H1 (cell line): ENCODE results near the gene DCAF4. TPM values are rescaled to one million over a fixed set of nuclear protein-coding genes. Genes with fewer than 3 reads are reported as not detected.

Source experiments
- CTCF ChIA-PET: fragments of 300-600 bp; sonication (Branson Sonifier 250); formaldehyde crosslinking; loops from one replicate; lab custom pipeline; 2021; ENCODE audit not compliant: partially characterized antibody; lab: Charles Lee
- POLR2A ChIA-PET: fragments of 300-600 bp; sonication (Branson Sonifier 250); formaldehyde crosslinking; loops from one replicate; lab custom pipeline; 2021; ENCODE audit warnings: inconsistent platforms; ENCODE audit not compliant: partially characterized antibody; lab: Charles Lee
- DNase-seq, 2 experiments: peaks; one replicate each; pipeline versions ENCODE4 v3.0.0 to v3.0.0-alpha.2; 2010 to 2022; ENCODE audit warnings: low spot score in 2 of 2, low read depth in 1 of 2, mixed read lengths in 1 of 2
- FAIRE-seq: peaks from 2 replicates; lab custom pipeline; 2011; peaks lifted over from hg19 to GRCh38; lab: Jason Lieb, UNC
- H2AFZ ChIP-seq: 2 replicates; pipeline ENCODE4 v1.8.1; 2012; ENCODE audit warnings: low read length, inconsistent platforms
- H2AK5ac ChIP-seq: 2 replicates; pipeline ENCODE4 v1.6.1; 2013; ENCODE audit warnings: low read depth, low read length
- H2BK120ac ChIP-seq: replicated peaks from 2 replicates; pipeline ENCODE3; 2013; ENCODE audit warnings: low read depth, low read length, inconsistent platforms
- H2BK12ac ChIP-seq: 2 replicates; pipeline ENCODE4 v1.6.1; 2013; ENCODE audit warnings: low read depth, low read length
- H2BK15ac ChIP-seq: 2 replicates; pipeline ENCODE4 v1.6.1; 2013; ENCODE audit warnings: low read length
- H2BK20ac ChIP-seq: 2 replicates; pipeline ENCODE4 v1.6.1; 2013; ENCODE audit warnings: low read length
- H2BK5ac ChIP-seq: 2 replicates; pipeline ENCODE4 v1.6.1; 2013; ENCODE audit warnings: low read depth, low read length
- H3K14ac ChIP-seq: 2 replicates; pipeline ENCODE4 v1.6.1; 2013; ENCODE audit warnings: inconsistent platforms; ENCODE audit not compliant: insufficient read length
- H3K18ac ChIP-seq: 2 replicates; pipeline ENCODE4 v1.6.1; 2013; ENCODE audit warnings: low read length; ENCODE audit errors: extremely low read depth
- H3K23ac ChIP-seq: 2 replicates; pipeline ENCODE4 v1.6.1; 2013; ENCODE audit warnings: inconsistent platforms; ENCODE audit not compliant: insufficient read length
- H3K23me2 ChIP-seq: 2 replicates; pipeline ENCODE4 v1.6.1; 2013; ENCODE audit warnings: low read depth, low read length
- H3K27ac ChIP-seq: 2 replicates; pipeline ENCODE4 v1.6.1; 2011; ENCODE audit warnings: low read depth, low read length, inconsistent platforms
- H3K27me3 ChIP-seq, 4 experiments: replicated peaks in 1 of 4; 1 replicate in 1 of 4; 2 replicates in 3 of 4; pipeline versions ENCODE4 v1.6.1 to v1.8.1; 2011 to 2013; ENCODE audit warnings: low read length in 3 of 4, mild to moderate bottlenecking in 3 of 4, inconsistent platforms in 2 of 4, mixed read lengths in 2 of 4, moderate library complexity in 1 of 4; ENCODE audit not compliant: control insufficient read depth in 3 of 4, insufficient read depth in 3 of 4; ENCODE audit errors: extremely low read depth in 1 of 4
- H3K36me3 ChIP-seq, 4 experiments: 2 replicates each; pipeline versions ENCODE4 v1.6.1 to v1.8.1; 2011 to 2013; ENCODE audit warnings: mild to moderate bottlenecking in 4 of 4, low read length in 3 of 4, moderate library complexity in 2 of 4, control low read depth in 1 of 4, inconsistent platforms in 1 of 4; ENCODE audit not compliant: insufficient read depth in 4 of 4, control insufficient read depth in 2 of 4
- H3K4ac ChIP-seq: replicated peaks from 2 replicates; pipeline ENCODE3; 2013; ENCODE audit warnings: low read length, low read depth, mixed read lengths, inconsistent platforms; ENCODE audit not compliant: insufficient read length
- H3K4me1 ChIP-seq, 4 experiments: replicated peaks in 1 of 4; 1 replicate in 1 of 4; 2 replicates in 3 of 4; pipeline versions ENCODE4 v1.6.1 to v1.8.1; 2011 to 2013; ENCODE audit warnings: low read length in 3 of 4, inconsistent platforms in 2 of 4, mixed read lengths in 1 of 4; ENCODE audit not compliant: insufficient read depth in 4 of 4, control insufficient read depth in 3 of 4
- H3K4me2 ChIP-seq, 2 experiments: 2 replicates each; pipeline versions ENCODE4 v1.6.1 to v1.8.1; 2011 to 2013; ENCODE audit warnings: low read depth in 2 of 2, low read length in 2 of 2, control low read depth in 1 of 2, inconsistent platforms in 1 of 2, mild to moderate bottlenecking in 1 of 2; ENCODE audit not compliant: insufficient read depth in 1 of 2
- H3K4me3 ChIP-seq, 4 experiments: fragments of 200-600, 300-600 bp in 1 of 4; sonication (generic), shearing (Covaris generic), sonication (Bioruptor Twin) in 1 of 4; 2 replicates each; pipeline versions ENCODE4 v1.5.1 to v1.8.1; 2011 to 2016; ENCODE audit warnings: low read length in 4 of 4, low read depth in 3 of 4, control low read depth in 2 of 4, inconsistent platforms in 2 of 4, mild to moderate bottlenecking in 2 of 4, mixed read lengths in 1 of 4, moderate library complexity in 1 of 4; ENCODE audit not compliant: insufficient read depth in 2 of 4; ENCODE audit errors: extremely low read depth in 1 of 4
- H3K56ac ChIP-seq: replicated peaks from 2 replicates; pipeline ENCODE3; 2013; ENCODE audit warnings: low read depth, mild to moderate bottlenecking, mixed read lengths, low read length, inconsistent platforms; ENCODE audit not compliant: insufficient read length
- H3K79me1 ChIP-seq: 2 replicates; pipeline ENCODE4 v1.6.1; 2013; ENCODE audit warnings: low read depth, low read length, control low read depth
- H3K79me2 ChIP-seq, 2 experiments: 2 replicates each; pipeline versions ENCODE4 v1.6.1 to v1.8.1; 2012 to 2013; ENCODE audit warnings: low read length in 2 of 2, mild to moderate bottlenecking in 2 of 2, inconsistent platforms in 1 of 2; ENCODE audit not compliant: insufficient read depth in 2 of 2, control insufficient read depth in 1 of 2
- H3K9ac ChIP-seq, 4 experiments: replicated peaks in 1 of 4; 1 replicate in 1 of 4; 2 replicates in 3 of 4; pipeline versions ENCODE4 v1.6.1 to v1.8.1; 2011 to 2013; ENCODE audit warnings: low read depth in 3 of 4, low read length in 3 of 4, control low read depth in 2 of 4, mild to moderate bottlenecking in 2 of 4, moderate library complexity in 2 of 4, inconsistent platforms in 1 of 4; ENCODE audit errors: extremely low read depth in 1 of 4
- H3K9me3 ChIP-seq, 2 experiments: 2 replicates each; pipeline versions ENCODE4 v1.6.1 to v1.8.1; 2012 to 2013; ENCODE audit warnings: mild to moderate bottlenecking in 2 of 2, moderate library complexity in 2 of 2, control low read depth in 1 of 2, inconsistent platforms in 1 of 2, low read depth in 1 of 2, low read length in 1 of 2, mixed read lengths in 1 of 2; ENCODE audit not compliant: insufficient read depth in 2 of 2
- H4K20me1 ChIP-seq, 2 experiments: replicated peaks in 1 of 2; 2 replicates each; pipeline versions ENCODE3 to v1.8.1; 2011 to 2013; ENCODE audit warnings: inconsistent platforms in 2 of 2, low read length in 2 of 2, mild to moderate bottlenecking in 1 of 2; ENCODE audit not compliant: insufficient read depth in 2 of 2, control insufficient read depth in 1 of 2
- H4K5ac ChIP-seq: 2 replicates; pipeline ENCODE4 v1.6.1; 2013; ENCODE audit warnings: low read length, low read depth, mixed read lengths, inconsistent platforms; ENCODE audit not compliant: insufficient read length
- H4K8ac ChIP-seq: 2 replicates; pipeline ENCODE4 v1.8.0; 2013; ENCODE audit warnings: mild to moderate bottlenecking, moderate library complexity, low read length, inconsistent platforms; ENCODE audit not compliant: insufficient read depth; ENCODE audit errors: extremely low read depth
- H4K91ac ChIP-seq: replicated peaks from 2 replicates; pipeline ENCODE3; 2013; ENCODE audit warnings: low read length, mixed read lengths, inconsistent platforms; ENCODE audit not compliant: insufficient read length
- BACH1 ChIP-seq: IDR thresholded peaks from 2 replicates; pipeline ENCODE4 v1.6.1; 2012; ENCODE audit warnings: low read length, improper control_type of control experiment
- BRCA1 ChIP-seq: IDR thresholded peaks from 2 replicates; pipeline ENCODE4 v1.6.1; 2012; ENCODE audit warnings: low read depth, low read length, improper control_type of control experiment
- CBX8 ChIP-seq: fragments of 300-800, 300-1000 bp; sonication (generic); IDR thresholded peaks from 2 replicates; pipeline ENCODE4 v1.7.1; 2016; ENCODE audit warnings: low read depth, low read length, borderline replicate concordance
- GTF2F1 ChIP-seq: IDR thresholded peaks from 2 replicates; pipeline ENCODE4 v1.6.1; 2012; ENCODE audit warnings: low read depth, low read length, improper control_type of control experiment, borderline replicate concordance
- KDM5A ChIP-seq: fragments of 200-600 bp; IDR thresholded peaks from 2 replicates; pipeline ENCODE4 v1.7.1; 2012; ENCODE audit warnings: mild to moderate bottlenecking, low read length, inconsistent platforms, mixed read lengths
- POLR2A ChIP-seq, 2 experiments: IDR thresholded peaks; 1 replicate in 1 of 2; 2 replicates in 1 of 2; pipeline ENCODE4 v1.6.1; 2011; ENCODE audit warnings: low read depth in 2 of 2, low read length in 2 of 2, mild to moderate bottlenecking in 2 of 2; ENCODE audit errors: control extremely low read depth in 1 of 2
- RXRA ChIP-seq: IDR thresholded peaks from 2 replicates; pipeline ENCODE4 v1.6.1; 2011; ENCODE audit warnings: low read depth, mild to moderate bottlenecking, low read length, moderate library complexity; ENCODE audit not compliant: insufficient read depth
- SIN3A ChIP-seq, 2 experiments: IDR thresholded peaks in 1 of 2; conservative IDR thresholded peaks in 1 of 2; 2 replicates each; pipeline ENCODE4 v1.6.1; 2011 to 2012; ENCODE audit warnings: low read length in 2 of 2, improper control_type of control experiment in 1 of 2, low read depth in 1 of 2, mild to moderate bottlenecking in 1 of 2
- SP2 ChIP-seq: IDR thresholded peaks from 2 replicates; pipeline ENCODE4 v1.6.1; 2012; ENCODE audit warnings: mild to moderate bottlenecking, low read length, inconsistent platforms
- SRF ChIP-seq: IDR thresholded peaks from 2 replicates; pipeline ENCODE4 v1.6.1; 2011; ENCODE audit warnings: mild to moderate bottlenecking, low read depth, low read length, moderate library complexity
- SUZ12 ChIP-seq: fragments of 200-600 bp; sonication (generic); IDR thresholded peaks from 2 replicates; pipeline ENCODE4 v1.6.1; 2012; ENCODE audit warnings: mild to moderate bottlenecking, inconsistent platforms, low read length, moderate library complexity, mixed read lengths
- TAF1 ChIP-seq: IDR thresholded peaks from 2 replicates; pipeline ENCODE4 v1.6.1; 2011; ENCODE audit warnings: mild to moderate bottlenecking, low read depth, low read length
- WGBS, 2 experiments: shearing (Covaris generic) in 1 of 2; methylation state at CpG; one replicate each; pipeline versions ENCODE4 v1.1.6 to v1.1.7; 2013 to 2015; ENCODE audit warnings: low lambda C conversion rate in 2 of 2, mixed read lengths in 2 of 2, inconsistent platforms in 1 of 2, low coverage in 1 of 2, missing lambda C conversion rate in 1 of 2; ENCODE audit not compliant: insufficient replicate concordance in 2 of 2, insufficient coverage in 1 of 2, insufficient read length in 1 of 2; ENCODE audit errors: extremely low coverage in 1 of 2, missing lambda C conversion rate in 1 of 2; 5-methylcytosine and 5-hydroxymethylcytosine counted together
- polyA plus RNA-seq, 7 experiments: library from polyadenylated mRNA; depleted of rRNA in 3 of 7; stranded (reverse) in 5 of 7; unstranded in 2 of 7; fragments of >200 nt in 5 of 7; fragments of 200-250 nt in 2 of 7; gene quantifications; 1 replicate in 5 of 7; 2 replicates in 1 of 7; 4 replicates in 1 of 7; pipeline versions ENCODE4 v1.2.1 to v1.2.3, GENCODE V29; 2011 to 2013; ENCODE audit warnings: missing spikeins in 2 of 7, mixed read lengths in 2 of 7
- total RNA-seq: library from RNA; stranded (reverse); fragmentation: NEBNext Ultra II Directional; extraction: Animal tissue kit (Norgen Biotek cat#: 25700); gene quantifications from 2 replicates; pipeline ENCODE4 v1.2.1, GENCODE V29; 2021
- TF ChIP-seq, protein P1 (sequence below): IDR thresholded peaks from 2 replicates; pipeline ENCODE4 v1.6.1; 2012; ENCODE audit warnings: inconsistent platforms
- TF ChIP-seq, protein P2 (sequence below): IDR thresholded peaks from 2 replicates; pipeline ENCODE4 v1.6.1; 2011; ENCODE audit warnings: low read length, improper control_type of control experiment

The DCAF4 gene
- total and polyA plus RNA-seq, 2 of the 8 experiments (the other 6 are each of a cell fraction or from before 2014, with no cell fraction given): 17.0 to 21.1 TPM

DNA sequence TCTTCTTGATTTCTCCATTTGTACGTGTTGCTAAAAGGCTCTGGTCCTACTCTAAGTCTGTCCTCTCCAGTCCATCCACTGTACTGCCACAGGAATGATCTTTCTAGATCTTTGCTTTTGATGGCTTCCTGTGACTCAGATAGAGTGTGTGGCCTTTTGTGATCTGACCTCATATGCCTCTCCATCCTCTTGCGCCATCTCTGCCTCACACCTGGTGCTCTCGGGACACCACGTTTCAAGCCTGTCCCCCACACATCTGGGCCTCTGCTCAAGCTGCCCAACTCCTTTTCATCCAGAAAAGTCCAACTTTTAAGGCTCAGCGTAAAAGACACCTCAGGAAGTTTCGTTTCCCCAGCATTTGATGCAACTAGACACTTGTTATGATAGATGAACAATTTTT, 39.0 kb downstream of the DCAF4 start:
- Histone ChIP-seq H4K8ac (no peak overlapping the region), H3K27ac (no peak overlapping the region), H3K79me1 (no peaks in the 10 kb centered on the region), H3K4ac (no peak overlapping the region), H3K36me3 (peaks cover 0 to 9% (median 3%) of the 10 kb centered on the region in 4 experiments; a peak in 2 of 8 replicates), H2AK5ac (no peak overlapping the region), H2AFZ (no peak overlapping the region), H3K27me3 (no peaks in the 10 kb centered on the region), H3K4me3 (no peak overlapping the region), H4K91ac (no peak overlapping the region), H2BK20ac (no peak overlapping the region), H3K56ac (no peak overlapping the region), H4K20me1 (no peaks in the 10 kb centered on the region), H3K9me3 (no peaks in the 10 kb centered on the region), H2BK15ac (no peak overlapping the region), H3K4me2 (no peak overlapping the region), H2BK5ac (no peak overlapping the region), H3K23me2 (no peaks in the 10 kb centered on the region), H4K5ac (no peak overlapping the region), H2BK120ac (no peak overlapping the region), H2BK12ac (no peak overlapping the region), H3K14ac (no peak overlapping the region), H3K4me1 (no peaks in the 10 kb centered on the region), H3K79me2 (no peaks in the 10 kb centered on the region), H3K9ac (no peak overlapping the region), H3K18ac (no peak overlapping the region), H3K23ac (no peak overlapping the region)
- no peak for FAIRE-seq
- ChIA-PET POLR2A (interaction anchor here (1.7 kb wide), 1 partner anchor 9 kb away, joined by 3 read pairs; no protein-coding TSS in a partner anchor), CTCF (no interaction called here)
- WGBS, 2 experiments: 77% methylated on average over 6 of the region's 6 CpGs; no CpG with 5 or more reads in 1 of the 2 experiments
- DNase-seq: no peak
- TF ChIP-seq, protein P1, sequence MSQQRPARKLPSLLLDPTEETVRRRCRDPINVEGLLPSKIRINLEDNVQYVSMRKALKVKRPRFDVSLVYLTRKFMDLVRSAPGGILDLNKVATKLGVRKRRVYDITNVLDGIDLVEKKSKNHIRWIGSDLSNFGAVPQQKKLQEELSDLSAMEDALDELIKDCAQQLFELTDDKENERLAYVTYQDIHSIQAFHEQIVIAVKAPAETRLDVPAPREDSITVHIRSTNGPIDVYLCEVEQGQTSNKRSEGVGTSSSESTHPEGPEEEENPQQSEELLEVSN: no peak
- no peak for TF ChIP-seq SRF
- no peak for TF ChIP-seq CBX8
- no peak for TF ChIP-seq RXRA
- TF ChIP-seq SUZ12: no peak
- TF ChIP-seq TAF1: no peak
- no peak for TF ChIP-seq GTF2F1
- TF ChIP-seq POLR2A (IDR thresholded peaks at IDR 0.05; ENCODE audit: control extremely low read depth in 1 of 2, low read depth in 2 of 2, low read length in 2 of 2): no peak
- TF ChIP-seq BRCA1: no peak
- TF ChIP-seq, protein P2, sequence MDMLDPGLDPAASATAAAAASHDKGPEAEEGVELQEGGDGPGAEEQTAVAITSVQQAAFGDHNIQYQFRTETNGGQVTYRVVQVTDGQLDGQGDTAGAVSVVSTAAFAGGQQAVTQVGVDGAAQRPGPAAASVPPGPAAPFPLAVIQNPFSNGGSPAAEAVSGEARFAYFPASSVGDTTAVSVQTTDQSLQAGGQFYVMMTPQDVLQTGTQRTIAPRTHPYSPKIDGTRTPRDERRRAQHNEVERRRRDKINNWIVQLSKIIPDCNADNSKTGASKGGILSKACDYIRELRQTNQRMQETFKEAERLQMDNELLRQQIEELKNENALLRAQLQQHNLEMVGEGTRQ: no peak
- TF ChIP-seq SP2: no peak
- no peak for TF ChIP-seq SIN3A (conservative IDR thresholded peaks at IDR 0.05 in 1 of 2, IDR thresholded peaks at IDR 0.05 in 1 of 2; ENCODE audit: low read depth in 1 of 2, low read length in 2 of 2)
- no peak for TF ChIP-seq BACH1
- TF ChIP-seq KDM5A: no peak
